Cardiac septum (tissue), 1 donor: Measurements from ENCODE around the gene SLC35G6. TPM values are rescaled to one million over a fixed set of nuclear protein-coding genes. Genes with fewer than 3 reads are reported as not detected.

Experiments used
- total RNA-seq: library from RNA; stranded (reverse); fragmentation: NEBNext Ultra II Directional; extraction: Animal tissue kit (Norgen Biotek cat#: 25700); gene quantifications from one replicate; pipeline ENCODE4 v1.2.1, GENCODE V29; 2021
- donor health status: DM: no; HTN: no; CAD: no.

SLC35G6 gene
- total RNA-seq, 1 donor from 2014 or later = not detected

Other genes starting within 250 kb of the SLC35G6 start
- 22.5 TPM for gene DVL2, start 246.9 kb upstream of the SLC35G6 start, total RNA-seq
- 20.5 TPM for gene PHF23, start 242.0 kb upstream of the SLC35G6 start, total RNA-seq
- gene GABARAP, start 239.0 kb upstream of the SLC35G6 start, total RNA-seq = 449 TPM
- gene CTDNEP1, start 229.7 kb upstream of the SLC35G6 start, total RNA-seq = 111 TPM
- 57.5 TPM for gene ELP5, start 229.2 kb upstream of the SLC35G6 start, total RNA-seq
- 0.75 TPM for gene CLDN7, start 219.0 kb upstream of the SLC35G6 start, total RNA-seq
- gene SLC2A4, start 199.7 kb upstream of the SLC35G6 start, total RNA-seq = 73.5 TPM
- gene YBX2, start 186.8 kb upstream of the SLC35G6 start, total RNA-seq = 1.2 TPM
- gene EIF5A, start 173.8 kb upstream of the SLC35G6 start, total RNA-seq = 263 TPM
- gene GPS2, start 166.1 kb upstream of the SLC35G6 start, total RNA-seq = 49.0 TPM
- 29.9 TPM for gene NEURL4, start 152.1 kb upstream of the SLC35G6 start, total RNA-seq
- gene ACAP1, start 144.9 kb upstream of the SLC35G6 start, total RNA-seq = 16.4 TPM
- 9.6 TPM for gene KCTD11, start 129.3 kb upstream of the SLC35G6 start, total RNA-seq
- not detected for gene TMEM95, start 126.3 kb upstream of the SLC35G6 start, total RNA-seq
- gene TNK1, start 100.4 kb upstream of the SLC35G6 start, total RNA-seq = 2.0 TPM
- 16.8 TPM for gene PLSCR3, start 86.9 kb upstream of the SLC35G6 start, total RNA-seq
- 67.7 TPM for gene TMEM256, start 77.3 kb upstream of the SLC35G6 start, total RNA-seq
- 11.0 TPM for gene NLGN2, start 73.6 kb upstream of the SLC35G6 start, total RNA-seq
- not detected for gene SPEM1, start 61.1 kb upstream of the SLC35G6 start, total RNA-seq
- gene SPEM2, start 55.8 kb upstream of the SLC35G6 start, total RNA-seq = not detected
- not detected for gene SPEM3, start 52.6 kb upstream of the SLC35G6 start, total RNA-seq
- gene TMEM102, start 46.0 kb upstream of the SLC35G6 start, total RNA-seq = 2.6 TPM
- gene FGF11, start 41.9 kb upstream of the SLC35G6 start, total RNA-seq = 3.9 TPM
- 9.9 TPM for gene CHRNB1, start 36.4 kb upstream of the SLC35G6 start, total RNA-seq
- gene ZBTB4, start 1.8 kb upstream of the SLC35G6 start, total RNA-seq = 69.4 TPM
- gene POLR2A, start 2.9 kb downstream of the SLC35G6 start, total RNA-seq = 56.4 TPM
- gene TNFSF12, start 67.6 kb downstream of the SLC35G6 start, total RNA-seq = 33.9 TPM
- 4.9 TPM for gene TNFSF13, start 77.3 kb downstream of the SLC35G6 start, total RNA-seq
- 33.8 TPM for gene SENP3, start 80.5 kb downstream of the SLC35G6 start, total RNA-seq
- gene CD68, start 98.2 kb downstream of the SLC35G6 start, total RNA-seq = 11.4 TPM
- gene MPDU1, start 102.4 kb downstream of the SLC35G6 start, total RNA-seq = 22.4 TPM
- 1.1 TPM for gene SOX15, start 108.6 kb downstream of the SLC35G6 start, total RNA-seq
- gene FXR2, start 133.5 kb downstream of the SLC35G6 start, total RNA-seq = 83.5 TPM
- gene SAT2, start 146.4 kb downstream of the SLC35G6 start, total RNA-seq = 60.3 TPM
- 0.62 TPM for gene SHBG, start 148.7 kb downstream of the SLC35G6 start, total RNA-seq
- gene ATP1B2, start 169.5 kb downstream of the SLC35G6 start, total RNA-seq = 2.7 TPM
- 17.5 TPM for gene TP53, start 206.0 kb downstream of the SLC35G6 start, total RNA-seq
- gene WRAP53, start 207.0 kb downstream of the SLC35G6 start, total RNA-seq = 3.2 TPM
- 0.78 TPM for gene EFNB3, start 223.8 kb downstream of the SLC35G6 start, total RNA-seq
- 0.16 TPM for gene DNAH2, start 236.3 kb downstream of the SLC35G6 start, total RNA-seq